ENCODE results near the gene TUBGCP6.

- TF ChIP-seq CTCF (IDR thresholded peaks at IDR 0.05) (no peak), POLR2A (IDR thresholded peaks at IDR 0.05) (no peak), POLR2AphosphoS5 (IDR thresholded peaks at IDR 0.05; ENCODE audit: insufficient read depth in 1 of 2, low read depth in 1 of 2) (no peak)
Observed at GRCh38 chr22:50266994-50267393, 22.2 kb upstream of the TUBGCP6 start.
